ENCODE data around the gene PKD1.

DNA sequence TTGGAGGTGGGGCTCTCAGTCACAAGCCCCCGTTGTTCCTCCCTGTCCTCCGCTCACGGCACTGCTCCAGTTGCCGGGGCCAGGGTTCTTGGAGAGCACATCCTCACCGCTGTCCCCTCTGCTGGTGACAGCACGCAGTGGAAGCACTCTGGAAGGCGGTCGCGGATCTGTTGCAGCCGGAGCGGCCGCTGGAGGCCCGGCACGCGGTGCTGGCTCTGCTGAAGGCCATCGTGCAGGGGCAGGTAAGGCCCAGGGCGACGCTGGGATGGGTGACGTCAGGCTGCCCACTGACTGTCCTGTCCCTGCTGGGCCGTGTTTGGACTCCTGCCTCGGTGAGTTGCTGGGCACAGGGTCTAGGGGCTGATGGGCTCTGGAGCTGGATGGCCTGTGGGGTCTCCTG is 82.5 kb downstream of the PKD1 start:
- no peak for TF ChIP-seq L3MBTL2 (conservative IDR thresholded peaks at IDR 0.05)
- TF ChIP-seq FOXK2 (IDR thresholded peaks at IDR 0.05): no peak
- TF ChIP-seq ZNF384 (IDR thresholded peaks at IDR 0.05): no peak
- TF ChIP-seq HDGF (IDR thresholded peaks at IDR 0.05; ENCODE audit: borderline replicate concordance): no peak
- TF ChIP-seq BHLHE40 (IDR thresholded peaks at IDR 0.05; ENCODE audit: borderline replicate concordance): no peak
- TF ChIP-seq FOXA1 (IDR thresholded peaks at IDR 0.05): no peak
- no peak for TF ChIP-seq SP1 (IDR thresholded peaks at IDR 0.05)
- no peak for TF ChIP-seq FOXM1 (IDR thresholded peaks at IDR 0.05; ENCODE audit: borderline replicate concordance)
